Esophagus muscularis mucosa (tissue), 2 donors: ENCODE data around the gene CORO7.

Experiments
- POLR2A ChIP-seq: fragments of 450-650 bp; IDR thresholded peaks from one replicate; pipeline ENCODE4 v1.6.1; 2017; ENCODE audit warnings: antibody characterized with exemption, moderate library complexity, mild to moderate bottlenecking, low read depth
- POLR2AphosphoS5 ChIP-seq, 2 donors: sonication (generic); formaldehyde crosslinking; IDR thresholded peaks; one replicate each; pipeline ENCODE4 v1.6.1; 2017; ENCODE audit warnings: antibody characterized with exemption in 2 of 2

DNA sequence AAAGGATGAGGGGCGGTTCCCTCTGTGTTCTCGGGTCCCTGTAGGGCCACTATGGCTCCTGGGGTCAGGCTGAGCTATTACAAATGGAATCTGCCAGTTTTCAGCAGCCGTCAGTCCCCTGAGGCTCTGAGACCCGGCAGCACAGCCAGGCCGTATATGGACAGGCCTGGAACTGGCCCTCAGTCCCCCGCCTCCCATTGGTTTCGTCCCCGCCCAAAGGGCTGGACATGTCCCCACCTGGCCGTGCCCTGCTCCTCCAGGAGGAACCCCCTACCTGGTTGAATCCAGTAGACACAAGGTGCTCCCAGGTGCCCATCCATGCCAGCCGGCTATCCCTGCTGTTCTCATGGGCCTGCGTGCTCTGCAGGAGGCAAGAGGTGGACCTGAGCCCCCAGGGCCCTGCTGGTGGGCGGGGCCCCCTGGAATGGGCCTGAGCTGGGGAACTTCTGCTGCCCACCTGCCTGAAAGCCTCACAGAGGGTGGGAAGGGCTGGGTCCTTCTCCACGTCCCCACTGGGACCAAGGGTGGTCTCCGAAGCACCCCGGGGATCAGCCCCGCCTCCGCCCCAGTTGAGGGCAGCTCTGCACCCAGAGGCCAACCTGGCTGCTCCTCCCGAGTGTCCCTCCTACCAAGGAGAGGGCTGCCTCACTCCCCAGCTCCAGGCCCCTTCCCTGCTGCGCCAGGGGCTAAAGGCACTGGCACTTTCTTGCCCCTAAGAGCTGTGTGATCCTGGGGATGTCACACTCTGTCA lies 27.9 kb downstream of the CORO7 start:
- TF ChIP-seq POLR2A, result no peak
- TF ChIP-seq POLR2AphosphoS5 (IDR thresholded peaks at IDR 0.05), result no peak
